NCI-H774 (cell line): ENCODE data around the gene MYOZ1.
A peak's percentile ranks its signal among the peaks of the same experiment; 100 is the strongest.
"Not testable (repeated sequence)": the region's sequence is repeated elsewhere in the genome, so short reads cannot be mapped to it uniquely, and the experiment has no call there.

Experiments used
- DNase-seq: peaks from one replicate; lab custom pipeline; 2025; lab: John Stamatoyannopoulos, UW

Gene MYOZ1

DNA sequence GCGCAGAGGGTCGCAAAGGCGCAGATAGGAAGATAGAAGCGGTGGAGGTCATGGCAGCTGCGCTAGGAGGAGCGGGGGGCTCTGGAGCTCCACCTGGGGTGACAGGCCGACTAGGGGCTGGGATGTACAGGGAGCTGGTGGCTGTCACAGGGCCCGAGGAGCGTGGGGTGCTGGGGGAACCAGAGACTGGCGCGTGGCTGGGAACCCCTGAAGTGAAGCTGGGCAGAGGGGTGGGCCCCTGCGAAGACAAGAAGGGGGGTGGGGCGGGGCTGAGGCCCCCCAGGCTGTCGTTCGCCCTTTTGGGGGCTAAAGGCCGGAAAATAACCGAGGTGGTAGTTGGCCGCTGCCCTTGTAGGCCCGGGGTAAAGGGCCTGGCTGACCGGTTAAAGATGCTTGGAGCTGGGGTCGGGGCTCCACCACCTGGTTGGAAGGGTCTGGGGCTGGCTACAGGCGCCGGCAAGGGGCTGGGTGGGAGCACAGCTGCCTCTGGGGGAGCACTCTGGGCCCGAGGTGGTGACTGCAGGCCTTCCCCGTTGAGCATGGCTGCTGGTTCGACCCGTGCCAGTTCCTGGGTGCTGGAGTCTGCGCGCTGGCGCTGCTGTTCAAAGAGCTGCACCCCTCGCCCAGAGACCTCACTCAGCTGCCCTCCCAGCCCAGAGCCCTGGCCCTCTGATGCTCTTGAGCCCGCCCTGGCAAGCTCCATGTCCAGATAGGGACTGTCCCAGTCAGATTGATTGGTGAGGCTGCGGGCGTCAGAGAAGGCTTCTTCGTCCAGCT lies 6.8 kb upstream of the MYOZ1 start:
- no peak for DNase-seq

DNA sequence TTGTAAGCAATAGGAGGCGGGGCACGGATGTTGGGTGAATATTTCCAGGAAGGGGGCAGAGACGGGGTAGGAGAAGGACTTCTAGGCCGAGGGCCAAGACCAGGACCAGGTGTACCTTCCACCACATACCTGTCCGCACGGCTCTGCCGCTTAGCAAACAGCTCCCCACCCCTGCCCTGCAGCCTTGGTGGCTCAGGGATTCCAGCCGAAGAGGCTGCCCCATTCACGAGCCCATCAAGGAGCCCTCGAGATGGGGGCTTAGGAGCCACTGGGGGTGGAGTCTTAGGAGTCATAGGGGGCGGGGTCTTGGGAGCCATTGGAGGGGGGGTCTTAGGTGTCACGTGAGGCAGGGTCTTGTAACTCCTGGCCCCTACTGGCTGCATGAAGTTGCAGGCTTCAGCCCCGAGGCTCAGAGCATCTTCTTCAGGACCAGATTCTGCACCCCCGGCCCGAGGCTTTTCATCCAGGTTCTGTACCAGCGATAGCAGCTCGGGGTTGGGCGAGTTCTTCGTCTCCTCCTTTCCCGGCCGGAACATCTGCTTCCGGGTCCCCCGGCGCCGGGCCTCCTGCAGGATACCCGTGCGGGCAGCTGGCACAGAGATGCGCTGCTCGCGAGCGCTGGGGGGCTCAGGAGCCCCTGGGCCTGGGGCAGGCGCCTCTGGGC lies 6.1 kb upstream of the MYOZ1 start:
- DNase-seq, result peak; percentile 50

- DNase-seq, result no peak
Observed at GRCh38 chr10:73646598-73647041, 5.3 kb upstream of the MYOZ1 start.

- no peak for DNase-seq
Observed at GRCh38 chr10:73645251-73645650, 4.0 kb upstream of the MYOZ1 start.

DNA sequence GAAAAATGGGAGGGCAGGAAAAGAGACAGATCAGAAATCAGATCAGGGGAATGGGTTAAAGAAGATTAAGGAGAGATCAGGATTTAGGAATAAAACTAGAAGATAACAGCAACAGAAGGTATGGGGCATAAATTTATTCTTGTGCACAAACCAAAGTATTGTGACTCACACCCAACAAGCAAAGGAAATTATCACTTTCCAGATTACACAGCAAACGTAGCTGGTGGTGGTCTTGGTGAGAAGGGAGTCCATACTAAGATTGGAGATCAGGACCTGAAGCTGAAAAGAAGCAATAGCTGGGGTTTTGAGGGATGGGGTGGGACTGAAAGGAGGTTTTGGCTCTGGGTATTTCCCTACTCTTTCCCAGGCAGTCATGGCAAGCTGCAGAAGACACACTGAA lies 3.5 kb upstream of the MYOZ1 start:
- DNase-seq, result no peak

GRCh38 chr10:73644015-73644743 lies 2.9 kb upstream of the MYOZ1 start:
- DNase-seq, result peak; percentile 43

- no peak for DNase-seq
Observed at GRCh38 chr10:73643362-73643761, 2.1 kb upstream of the MYOZ1 start.

GRCh38 chr10:73639286-73639685 lies 2.0 kb downstream of the MYOZ1 start:
- DNase-seq, result no peak

GRCh38 chr10:73635781-73636180 lies 5.5 kb downstream of the MYOZ1 start:
- no peak for DNase-seq

DNA sequence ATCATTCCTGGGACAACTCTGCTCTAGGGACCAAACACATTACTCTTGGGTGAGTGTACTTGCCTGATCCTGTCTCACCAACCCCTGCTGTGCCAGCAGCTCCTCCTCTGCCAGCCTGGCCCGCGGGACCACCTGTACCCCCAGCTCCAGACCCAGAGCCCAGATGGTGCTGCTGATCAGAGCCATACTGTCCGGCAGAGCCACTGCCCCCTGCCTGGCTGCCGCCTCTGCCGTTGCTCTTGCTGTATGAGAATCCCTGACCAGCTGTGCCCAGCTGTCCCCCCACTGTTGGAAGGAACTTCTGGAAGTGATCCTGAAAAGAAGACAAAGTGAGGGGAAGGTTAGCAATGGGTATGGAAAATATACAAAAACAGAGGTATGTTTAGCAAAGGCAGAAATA lies 6.9 kb downstream of the MYOZ1 start:
- no peak for DNase-seq

GRCh38 chr10:73629165-73629564 lies 12.1 kb downstream of the MYOZ1 start:
- no peak for DNase-seq

DNA sequence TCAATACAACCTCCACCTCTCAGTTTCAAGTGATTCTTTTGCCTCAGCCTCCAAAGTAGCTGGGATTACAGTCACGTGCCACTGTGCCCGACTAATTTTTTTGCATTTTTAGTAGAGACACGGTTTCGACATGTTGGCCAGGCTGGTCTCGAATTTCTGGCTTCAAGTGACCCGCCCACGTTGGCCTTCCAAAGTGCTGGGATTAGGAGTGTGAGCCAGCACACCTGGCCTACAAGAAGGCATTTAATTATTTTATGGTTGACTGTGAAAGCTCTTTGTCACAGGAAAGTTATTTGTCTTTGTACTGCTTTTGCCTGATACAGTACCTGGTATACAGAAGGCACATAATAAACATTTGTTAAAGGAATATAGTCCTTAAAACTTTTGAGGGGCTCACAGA lies 12.9 kb downstream of the MYOZ1 start:
- DNase-seq, result no peak

DNA sequence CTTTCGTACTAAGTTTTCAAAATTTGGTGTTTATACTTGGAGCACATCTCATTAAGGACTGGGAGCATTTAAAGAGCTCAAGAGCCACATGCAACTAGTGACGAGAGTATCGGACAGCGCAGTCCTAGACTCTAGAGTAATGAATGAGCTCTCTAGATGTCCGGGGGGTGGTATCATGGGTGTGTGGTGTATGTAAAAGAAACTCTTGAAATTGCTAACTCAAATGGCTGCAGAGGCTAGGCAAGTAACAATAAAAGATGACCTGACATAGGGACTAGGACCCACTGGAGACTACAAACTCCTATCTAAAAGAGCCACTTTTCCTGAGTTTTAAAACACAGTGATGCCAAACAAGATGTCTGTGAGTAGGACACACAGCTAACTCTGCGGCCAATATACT lies 14.0 kb downstream of the MYOZ1 start:
- no peak for DNase-seq

DNA sequence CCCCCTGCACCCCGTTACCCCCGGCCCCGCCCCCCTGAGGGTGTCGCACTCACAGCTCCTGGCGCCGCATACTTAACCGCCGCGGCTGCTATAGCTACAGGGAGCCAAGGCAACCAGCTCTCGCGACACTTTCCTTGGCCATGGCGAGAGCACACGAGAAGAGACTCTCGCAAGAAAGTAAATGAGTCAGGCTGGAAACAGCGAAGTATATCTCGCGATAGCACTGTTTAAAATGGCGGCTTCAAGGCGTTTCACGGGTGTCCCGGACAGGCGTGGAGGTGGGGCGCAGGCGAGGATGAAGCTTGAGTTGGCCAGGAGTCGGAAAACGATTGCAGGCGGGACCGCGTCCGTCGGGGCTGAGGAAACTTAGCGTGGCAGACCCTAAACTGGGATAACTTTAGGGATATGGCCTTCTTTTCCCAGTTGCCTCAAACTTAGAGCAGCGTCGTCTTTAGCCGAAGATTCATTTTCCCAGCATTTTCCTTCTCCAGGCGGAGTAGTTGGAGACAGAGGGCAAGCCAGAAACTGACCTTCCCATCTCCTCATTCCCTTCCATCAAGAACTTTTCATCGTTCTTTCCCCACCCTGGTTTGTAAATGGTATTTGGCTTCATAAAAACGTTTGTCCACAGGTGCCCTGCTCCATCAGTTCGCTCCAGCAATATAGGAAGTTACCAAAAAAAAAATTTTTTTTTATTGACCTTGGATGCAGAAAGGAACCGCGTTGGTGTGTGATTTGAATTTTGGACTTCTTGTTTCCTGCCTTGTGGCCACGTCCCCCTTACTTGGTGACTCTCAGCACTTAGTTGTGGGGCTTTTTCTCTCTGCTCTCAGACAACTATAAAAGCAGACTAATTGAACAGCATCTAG lies 15.2 kb downstream of the MYOZ1 start:
- DNase-seq, result peak; percentile 95

DNA sequence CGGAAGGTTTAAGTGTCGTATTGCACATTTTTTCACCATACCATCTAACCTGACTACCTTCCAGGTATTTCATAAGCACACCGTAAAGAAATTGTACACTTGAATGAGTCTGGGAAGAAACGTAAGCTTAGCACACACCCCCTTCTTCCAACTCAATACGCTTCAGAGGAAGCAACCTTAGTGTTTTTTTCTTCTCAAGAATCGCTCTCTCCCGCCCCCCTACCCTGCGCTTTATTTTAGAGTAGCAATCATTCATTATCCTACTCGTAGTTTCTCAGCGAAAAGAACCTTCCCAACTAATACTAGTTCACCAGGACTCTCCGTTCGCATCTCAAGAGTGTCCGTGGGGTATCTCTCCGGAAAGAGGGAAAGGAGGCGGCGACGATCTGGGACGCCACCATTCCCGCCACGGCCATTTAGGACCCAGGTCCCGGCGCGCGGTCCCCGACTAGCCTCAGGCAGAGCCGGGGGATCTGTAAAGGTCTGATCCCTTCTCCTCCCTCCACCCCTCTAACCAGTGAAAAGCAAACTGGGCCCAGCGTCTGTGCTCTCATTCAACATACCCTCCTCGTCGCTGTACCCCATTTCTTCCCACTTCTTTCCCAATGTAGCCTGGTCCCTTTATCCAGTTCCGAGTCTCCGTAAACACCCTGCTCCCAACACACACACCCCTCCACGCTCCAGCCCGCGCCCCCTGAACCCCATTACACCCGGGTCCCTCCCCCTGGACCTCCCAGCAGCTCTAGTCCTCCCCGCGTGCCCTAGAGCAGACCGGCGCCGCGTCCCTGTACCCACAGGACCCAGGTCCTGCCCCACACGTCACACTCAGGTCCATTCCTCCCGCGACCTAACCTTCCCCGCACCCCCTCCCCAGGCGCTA lies 16.0 kb downstream of the MYOZ1 start:
- no peak for DNase-seq

DNA sequence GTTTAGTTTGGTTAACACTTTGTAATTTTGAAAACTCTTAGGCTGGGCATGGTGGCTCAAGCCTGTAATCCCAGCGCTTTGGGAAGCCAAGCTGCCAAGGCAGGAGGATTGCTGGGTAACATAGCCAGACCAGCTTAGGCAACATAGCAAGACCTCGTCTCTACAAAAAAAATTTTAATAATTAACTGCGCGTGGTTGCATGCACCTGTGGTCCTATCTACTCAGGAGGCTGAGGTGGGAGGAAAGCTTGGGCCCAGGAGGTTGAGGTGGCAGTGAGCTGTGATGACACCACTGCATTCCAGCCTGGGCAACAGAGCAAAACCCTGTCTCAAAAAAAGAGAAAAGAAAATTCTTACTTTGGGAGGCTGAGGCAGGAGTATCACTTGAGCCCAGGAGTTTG lies 18.2 kb downstream of the MYOZ1 start:
- DNase-seq, result no peak

DNA sequence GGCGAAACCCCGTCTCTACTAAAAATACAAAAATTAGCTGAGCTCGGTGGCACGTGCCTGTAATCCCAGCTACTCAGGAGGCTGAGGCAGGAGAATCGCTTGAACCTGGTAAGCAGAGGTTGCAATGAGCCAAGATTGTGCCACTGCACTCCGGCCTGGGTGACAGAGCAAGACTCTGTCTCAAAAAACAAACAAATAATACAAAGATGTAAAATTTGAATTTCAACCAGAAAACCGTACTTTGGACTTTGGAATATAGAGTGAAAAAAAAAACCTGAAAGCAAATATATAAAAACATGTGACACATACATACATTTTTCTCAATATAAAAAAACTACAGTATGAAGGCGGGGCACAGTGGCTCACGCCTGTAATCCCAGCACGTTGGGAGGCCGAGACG lies 20.3 kb downstream of the MYOZ1 start:
- DNase-seq, result not testable (repeated sequence)

- DNase-seq, result not testable (repeated sequence)
Observed at GRCh38 chr10:73617143-73617542, 24.1 kb downstream of the MYOZ1 start.

- no peak for DNase-seq
Observed at GRCh38 chr10:73614720-73615119, 26.6 kb downstream of the MYOZ1 start.

GRCh38 chr10:73609116-73609515 lies 32.2 kb downstream of the MYOZ1 start:
- no peak for DNase-seq

- peak; percentile 60 for DNase-seq
Observed at GRCh38 chr10:73601486-73601921, 39.8 kb downstream of the MYOZ1 start.
